AML-193 (cell line): ENCODE measurements around the gene RNF135.
A peak's percentile ranks its signal among the peaks of the same experiment; 100 is the strongest.
"Not testable (repeated sequence)": the region's sequence is repeated elsewhere in the genome, so short reads cannot be mapped to it uniquely, and the experiment has no call there.

ENCODE experiments used
- DNase-seq, 2 experiments: peaks; one replicate each; lab custom pipeline; 2025; lab: John Stamatoyannopoulos, UW

Gene RNF135

GRCh38 chr17:30954046-30954830 lies 16.6 kb upstream of the RNF135 start:
- DNase-seq: peak in 1 of 2 experiments; percentile 4

GRCh38 chr17:30956764-30957374 lies 14.0 kb upstream of the RNF135 start:
- DNase-seq: no peak

GRCh38 chr17:30957741-30958140 lies 13.1 kb upstream of the RNF135 start:
- DNase-seq: no peak

- DNase-seq: peak in 1 of 2 experiments; percentile 14
These were observed 12.7 kb upstream of the RNF135 start for GRCh38 chr17:30958187-30958586.

GRCh38 chr17:30961209-30962188 lies 9.3 kb upstream of the RNF135 start:
- DNase-seq: no peak

GRCh38 chr17:30964312-30964711 lies 6.5 kb upstream of the RNF135 start:
- DNase-seq: not testable (repeated sequence)

- DNase-seq: no peak
These were observed 6.0 kb upstream of the RNF135 start for GRCh38 chr17:30964876-30965275.

- DNase-seq: no peak
These were observed 5.2 kb upstream of the RNF135 start for GRCh38 chr17:30965686-30966085.

- DNase-seq: not testable (repeated sequence)
These were observed 2.9 kb upstream of the RNF135 start for GRCh38 chr17:30967911-30968310.

GRCh38 chr17:30969989-30970830 lies 629 bp upstream of the RNF135 start:
- DNase-seq: no peak

- DNase-seq: no peak
These were observed 4.4 kb downstream of the RNF135 start for GRCh38 chr17:30975042-30975820.

- DNase-seq: not testable (repeated sequence)
These were observed 9.1 kb downstream of the RNF135 start for GRCh38 chr17:30979919-30980318.

GRCh38 chr17:30981531-30982519 lies 11.0 kb downstream of the RNF135 start:
- DNase-seq: no peak

GRCh38 chr17:30982855-30983254 lies 12.0 kb downstream of the RNF135 start:
- no peak for DNase-seq

- no peak for DNase-seq
These were observed 19.6 kb downstream of the RNF135 start for GRCh38 chr17:30990458-30990857.

GRCh38 chr17:30992551-30992950 lies 21.7 kb downstream of the RNF135 start:
- no peak for DNase-seq

GRCh38 chr17:30995347-30995746 lies 24.5 kb downstream of the RNF135 start:
- DNase-seq: no peak

- DNase-seq: no peak
These were observed 25.6 kb downstream of the RNF135 start for GRCh38 chr17:30996486-30996885.

GRCh38 chr17:30997270-30997669 lies 26.4 kb downstream of the RNF135 start:
- DNase-seq: no peak
